ENCODE results near the gene ZNF839.

The ZNF839 gene

GRCh38 chr14:102389246-102389645 is 69.7 kb downstream of the ZNF839 start:
- DNase-seq: no peak

GRCh38 chr14:102390064-102390855 is 70.7 kb downstream of the ZNF839 start:
- no peak for DNase-seq

All from right hindlimb (tissue), 1 donor.